ENCODE results near the gene IFNW1. TPM values are rescaled to one million over a fixed set of nuclear protein-coding genes. Genes with fewer than 3 reads are reported as not detected.
"Not testable (repeated sequence)": the region's sequence is repeated elsewhere in the genome, so short reads cannot be mapped to it uniquely, and the experiment has no call there.

IFNW1 gene
- total RNA-seq: not detected

- no peak for ATAC-seq (ENCODE audit: low FRiP score)
Measured at GRCh38 chr9:21141427-21141882, at the start of gene IFNW1. Gene IFNW1, minus strand, starts transcription at chr9:21141832. Its CDS starts 262 bp downstream, at chr9:21141570.

GRCh38 chr9:21187487-21187886 lies 45.9 kb upstream of the IFNW1 start, which contains the start of gene IFNA4:
Gene IFNA4, minus strand, starts transcription at chr9:21187587. Its CDS starts 56 bp downstream, at chr9:21187531.
- ATAC-seq (ENCODE audit: low FRiP score); DNase-seq (ENCODE audit: low spot score): not testable (repeated sequence)

More at GRCh38 chr9:21141427-21141882, at the start of gene IFNW1:
- TF ChIP-seq CTCF (IDR thresholded peaks at IDR 0.05): no peak
- no peak for DNase-seq (ENCODE audit: low spot score)

GRCh38 chr9:21182810-21183736 lies 41.4 kb upstream of the IFNW1 start:
- ATAC-seq (ENCODE audit: low FRiP score); DNase-seq (ENCODE audit: low spot score): not testable (repeated sequence)

GRCh38 chr9:21174671-21175070 lies 33.0 kb upstream of the IFNW1 start:
- ATAC-seq (ENCODE audit: low FRiP score): no peak
- no peak for DNase-seq (ENCODE audit: low spot score)
- TF ChIP-seq CTCF (IDR thresholded peaks at IDR 0.05): no peak

- no peak for ATAC-seq (ENCODE audit: low FRiP score)
- TF ChIP-seq CTCF (IDR thresholded peaks at IDR 0.05): no peak
Measured at GRCh38 chr9:21172156-21172555, 30.5 kb upstream of the IFNW1 start.

GRCh38 chr9:21171351-21171750 lies 29.7 kb upstream of the IFNW1 start:
- no peak for TF ChIP-seq CTCF (IDR thresholded peaks at IDR 0.05)
- ATAC-seq (ENCODE audit: low FRiP score) (no peak), DNase-seq (ENCODE audit: low spot score) (no peak)

More at GRCh38 chr9:21172156-21172555, 30.5 kb upstream of the IFNW1 start:
- DNase-seq (ENCODE audit: low spot score): no peak

- ATAC-seq (ENCODE audit: low FRiP score); DNase-seq (ENCODE audit: low spot score): not testable (repeated sequence)
Measured at GRCh38 chr9:21166560-21166959, 24.9 kb upstream of the IFNW1 start, which contains the start of gene IFNA21. Gene IFNA21, minus strand, starts transcription at chr9:21166660. Its CDS starts 48 bp downstream, at chr9:21166612.

GRCh38 chr9:21165516-21165915 lies 23.9 kb upstream of the IFNW1 start:
- ATAC-seq (ENCODE audit: low FRiP score): no peak
- no peak for DNase-seq (ENCODE audit: low spot score)
- TF ChIP-seq CTCF (IDR thresholded peaks at IDR 0.05): no peak

Data from omental fat pad (tissue), 4 donors.